Measurements from ENCODE around the gene MYO9A.

- TF ChIP-seq CTCF (IDR thresholded peaks at IDR 0.05) (no peak), POLR2A (IDR thresholded peaks at IDR 0.05) (no peak)
Measured at GRCh38 chr15:72034351-72034750, 83.6 kb downstream of the MYO9A start.
